HepG2 (cell line): ENCODE data around the gene TCN2. TPM values are rescaled to one million over a fixed set of nuclear protein-coding genes. Genes with fewer than 3 reads are reported as not detected.
"Not testable (repeated sequence)": the region's sequence is repeated elsewhere in the genome, so short reads cannot be mapped to it uniquely, and the experiment has no call there.

Source experiments
- ATAC-seq: fragments of 200-7000 bp; cut with Tn5 transposase; 3 replicates; pipeline ENCODE4 v1.9.1; 2020; ENCODE audit warnings: mild to moderate bottlenecking, moderate library complexity
- BruUV-seq: library from RNA; stranded (reverse); fragments of 400-500 nt; replicated peaks from 2 replicates; lab custom pipeline; 2021; lab: Mats Ljungman, UMichigan
- CTCF ChIA-PET: fragments of 300-600 bp; formaldehyde crosslinking; extraction: SDS; loops from one replicate; lab custom pipeline; 2021; ENCODE audit warnings: low total read pairs, inconsistent platforms, low intra/inter-chr PET ratio; lab: Yijun Ruan, JAX
- POLR2A ChIA-PET: fragments of 350-600 bp; sonication (Branson Sonifier 250); formaldehyde crosslinking; loops from one replicate; lab custom pipeline; 2020; ENCODE audit warnings: antibody characterized with exemption, inconsistent platforms; lab: Yijun Ruan, JAX
- DNase-seq: peaks from one replicate; pipeline ENCODE4 v3.0.0-alpha.2; 2015; ENCODE audit warnings: low spot score
- FAIRE-seq: peaks from 3 replicates; lab custom pipeline; 2011; peaks lifted over from hg19 to GRCh38; lab: Jason Lieb, UNC
- H2AFZ ChIP-seq: one replicate; pipeline ENCODE4 v1.6.1; 2011; ENCODE audit warnings: low read length, inconsistent platforms
- H3K27ac ChIP-seq: fragments of 300-600 bp; 3 replicates; pipeline ENCODE4 v1.8.0; 2011; ENCODE audit warnings: mixed run types, mild to moderate bottlenecking, mixed read lengths, low read length, inconsistent platforms; ENCODE audit not compliant: insufficient read depth; ENCODE audit errors: extremely low read length
- H3K27me3 ChIP-seq, 2 experiments: fragments of 200-600 bp in 1 of 2; 2 replicates in 1 of 2; 3 replicates in 1 of 2; pipeline versions ENCODE4 v1.6.0 to v1.8.0; 2011; ENCODE audit warnings: low read length in 2 of 2, mild to moderate bottlenecking in 2 of 2, moderate library complexity in 2 of 2, inconsistent platforms in 1 of 2; ENCODE audit not compliant: insufficient read depth in 2 of 2, control insufficient read depth in 1 of 2
- H3K36me3 ChIP-seq, 2 experiments: fragments of 200-600 bp in 1 of 2; replicated peaks in 1 of 2; 2 replicates in 1 of 2; 3 replicates in 1 of 2; pipeline versions ENCODE4 v1.5.1 to v1.8.0; 2011; ENCODE audit warnings: low read length in 2 of 2, inconsistent platforms in 1 of 2; ENCODE audit not compliant: insufficient read depth in 2 of 2, control insufficient read depth in 1 of 2
- H3K4me1 ChIP-seq: 2 replicates; pipeline ENCODE4 v1.5.1; 2012; ENCODE audit warnings: low read length, inconsistent platforms; ENCODE audit not compliant: insufficient read depth
- H3K4me2 ChIP-seq: 2 replicates; pipeline ENCODE4 v1.6.0; 2011; ENCODE audit warnings: low read depth, low read length, inconsistent platforms
- H3K4me3 ChIP-seq, 3 experiments: fragments of 200-600 bp in 1 of 3; sonication (generic), shearing (Covaris generic) in 1 of 3; replicated peaks in 1 of 3; 2 replicates each; pipeline ENCODE4 v1.5.1; 2011 to 2016; ENCODE audit warnings: low read length in 3 of 3, inconsistent platforms in 2 of 3, low read depth in 2 of 3, mild to moderate bottlenecking in 2 of 3, control low read depth in 1 of 3, mixed read lengths in 1 of 3; ENCODE audit not compliant: insufficient read depth in 1 of 3
- H3K79me2 ChIP-seq: one replicate; pipeline ENCODE4 v1.6.1; 2011; ENCODE audit warnings: low read length, inconsistent platforms; ENCODE audit not compliant: insufficient read depth
- H3K9ac ChIP-seq: 2 replicates; pipeline ENCODE4 v1.6.0; 2011; ENCODE audit warnings: mild to moderate bottlenecking, low read depth, low read length, inconsistent platforms; ENCODE audit not compliant: insufficient read depth
- H3K9me3 ChIP-seq: 2 replicates; pipeline ENCODE4 v1.5.1; 2012; ENCODE audit warnings: mild to moderate bottlenecking, low read length
- H4K20me1 ChIP-seq: 2 replicates; pipeline ENCODE4 v1.6.0; 2011; ENCODE audit warnings: inconsistent platforms, mild to moderate bottlenecking, low read length, moderate library complexity; ENCODE audit not compliant: insufficient read depth
- FOXJ3 ChIP-seq: sonication (generic); formaldehyde crosslinking; IDR thresholded peaks from 2 replicates; pipeline ENCODE4 v1.4.0; 2020; ENCODE audit warnings: missing genetic modification reagents, mild to moderate bottlenecking, borderline replicate concordance
- GABPB1 ChIP-seq: IDR thresholded peaks from 2 replicates; pipeline ENCODE4 v1.6.1; 2016; ENCODE audit warnings: mild to moderate bottlenecking, missing genetic modification reagents, moderate library complexity, missing compliant biosample characterization
- GMEB2 ChIP-seq: IDR thresholded peaks from 2 replicates; pipeline ENCODE4 v1.6.1; 2016; ENCODE audit warnings: missing biosample characterization, missing genetic modification reagents, low read depth
- HMG20A ChIP-seq: IDR thresholded peaks from 2 replicates; pipeline ENCODE4 v1.6.1; 2016; ENCODE audit warnings: borderline replicate concordance
- HOXA5 ChIP-seq: sonication (generic); formaldehyde crosslinking; IDR thresholded peaks from 2 replicates; pipeline ENCODE4 v1.4.0; 2020; ENCODE audit warnings: missing genetic modification reagents
- IRF9 ChIP-seq: sonication (generic); formaldehyde crosslinking; IDR thresholded peaks from 2 replicates; pipeline ENCODE4 v1.8.0; 2022; ENCODE audit warnings: missing genetic modification reagents, mild to moderate bottlenecking, borderline replicate concordance
- KLF16 ChIP-seq, 2 experiments: sonication (generic) in 1 of 2; formaldehyde crosslinking in 1 of 2; IDR thresholded peaks; 2 replicates each; pipeline versions ENCODE4 v1.6.1 to v1.8.0; 2016 to 2023; ENCODE audit warnings: missing genetic modification reagents in 2 of 2, missing compliant biosample characterization in 1 of 2
- MAFK ChIP-seq, 2 experiments: IDR thresholded peaks in 1 of 2; conservative IDR thresholded peaks in 1 of 2; 2 replicates each; pipeline ENCODE4 v1.6.1; 2011; ENCODE audit warnings: improper control_type of control experiment in 2 of 2, low read length in 2 of 2
- MXD3 ChIP-seq: IDR thresholded peaks from 2 replicates; pipeline ENCODE4 v1.6.1; 2016; ENCODE audit warnings: mild to moderate bottlenecking, missing biosample characterization, missing genetic modification reagents
- PHF21A ChIP-seq: sonication (generic); formaldehyde crosslinking; IDR thresholded peaks from 2 replicates; pipeline ENCODE4 v1.5.0; 2020; ENCODE audit warnings: mild to moderate bottlenecking, missing genetic modification reagents
- SATB2 ChIP-seq: sonication (generic); formaldehyde crosslinking; IDR thresholded peaks from 2 replicates; pipeline ENCODE4 v1.5.0; 2020; ENCODE audit warnings: missing genetic modification reagents
- SMARCE1 ChIP-seq: fragments of 450-650 bp; IDR thresholded peaks from 2 replicates; pipeline ENCODE4 v1.6.1; 2017; ENCODE audit warnings: borderline replicate concordance
- SPEN ChIP-seq: sonication (generic); formaldehyde crosslinking; IDR thresholded peaks from 2 replicates; pipeline ENCODE4 v1.5.1; 2020; ENCODE audit warnings: low read depth, mild to moderate bottlenecking, missing genetic modification reagents
- STAT5B ChIP-seq: sonication (generic); formaldehyde crosslinking; IDR thresholded peaks from 2 replicates; pipeline ENCODE4 v1.4.0; 2020; ENCODE audit warnings: missing genetic modification reagents
- TBX2 ChIP-seq: sonication (generic); formaldehyde crosslinking; IDR thresholded peaks from 2 replicates; pipeline ENCODE4 v1.5.0; 2020; ENCODE audit warnings: missing genetic modification reagents, mild to moderate bottlenecking, borderline replicate concordance
- ZNF160 ChIP-seq: sonication (generic); formaldehyde crosslinking; IDR thresholded peaks from 2 replicates; pipeline ENCODE4 v1.8.0; 2022; ENCODE audit warnings: mild to moderate bottlenecking, inconsistent platforms, missing genetic modification reagents
- WGBS: methylation state at CpG from one replicate; pipeline ENCODE4 v1.1.6; 2017; ENCODE audit warnings: low lambda C conversion rate; 5-methylcytosine and 5-hydroxymethylcytosine counted together
- in situ Hi-C: cut with HindIII; loops from 2 replicates; pipeline ENCODE4 v1.10.0; 2017; ENCODE audit warnings: low pct_unique_long_range_greater_than_20kb; ENCODE audit not compliant: extremely low pct_ligation_motif_present
- intact Hi-C: fragments of 100-400 bp; cut with micrococcal nuclease; formaldehyde crosslinking; loops from one replicate; pipeline ENCODE4 v1.10.0; 2022; ENCODE audit not compliant: unreplicated experiment
- polyA plus RNA-seq, 8 experiments: library from polyadenylated mRNA; depleted of rRNA in 3 of 8; stranded (reverse) in 7 of 8; unstranded in 1 of 8; fragments of >200 nt; fragmentation: Illumina TruSeq in 4 of 8; extraction: Trizol in 4 of 8; gene quantifications; 2 replicates each; pipeline versions ENCODE4 v1.2.1 to v1.2.3, GENCODE V29; 2011 to 2016; ENCODE audit warnings: low read depth in 4 of 8, missing spikeins in 1 of 8, mixed read lengths in 1 of 8; ENCODE audit not compliant: insufficient read depth in 1 of 8
- total RNA-seq, 5 experiments: library from RNA; depleted of rRNA; stranded (reverse); fragments of >200 nt; fragmentation: Illumina TruSeq; extraction: Trizol; gene quantifications; 2 replicates each; pipeline ENCODE4 v1.2.3, GENCODE V29; 2016; ENCODE audit warnings: low read depth in 1 of 5

TCN2 gene
- total and polyA plus RNA-seq, 2 of the 13 experiments (the other 11 are each of a cell fraction or from before 2014, with no cell fraction given): 0.29 to 0.31 TPM

GRCh38 chr22:30591588-30592359, 15.2 kb upstream of the TCN2 start, which contains the start of gene PES1 (continued):
- TF ChIP-seq MXD3 (CRISPR knock-in tag) (peak; percentile 74; the same call in 1 of the 2 replicates), SMARCE1 (no peak), STAT5B (CRISPR knock-in tag) (no peak), MAFK (conservative IDR thresholded peaks at IDR 0.05 in 1 of 2, IDR thresholded peaks at IDR 0.05 in 1 of 2; ENCODE audit: low read length in 2 of 2) (no peak), TBX2 (CRISPR knock-in tag) (peak; percentile 69), IRF9 (CRISPR knock-in tag) (peak; percentile 75; the same call in 1 of the 2 replicates), FOXJ3 (peak; percentile 48; the same call in 1 of the 2 replicates), SPEN (CRISPR knock-in tag) (peak; percentile 82), SATB2 (CRISPR knock-in tag) (no peak), HMG20A (CRISPR knock-in tag) (no peak), KLF16 (CRISPR knock-in tag; IDR thresholded peaks at IDR 0.05) (0 out of 4 replicates have a peak, but pooled peaks of 1 of the 2 experiments have one; percentile 49), ZNF160 (CRISPR knock-in tag) (no peak), GABPB1 (CRISPR knock-in tag) (peak; percentile 91), HOXA5 (CRISPR knock-in tag) (no peak), GMEB2 (CRISPR knock-in tag) (peak; percentile 35; the same call in 1 of the 2 replicates), PHF21A (no peak)

- Histone ChIP-seq H3K79me2 (peaks cover 27% of the 10 kb centered on the region), H3K4me3 (peak overlapping the region in 1 of 3 experiments; percentile 84; a peak in 1 of 6 replicates), H3K4me2 (peak overlapping the region; percentile 85), H3K36me3 (peaks cover 17 to 21% of the 10 kb centered on the region in 2 experiments), H3K4me1 (peaks cover 26% of the 10 kb centered on the region)
- BruUV-seq, H3K27me3 ChIP-seq, DNase-seq, CTCF ChIA-PET, H4K20me1 ChIP-seq, H3K9ac ChIP-seq, in situ Hi-C loops, FAIRE-seq, intact Hi-C loops, H3K27ac ChIP-seq, H3K9me3 ChIP-seq, ATAC-seq, H2AFZ ChIP-seq: not testable (repeated sequence)
- POLR2A ChIA-PET: interaction anchor here (1.2 to 1.7 kb wide), 5 partner anchors 14 to 169 kb away, joined by 4 to 10 read pairs (median 5); partner anchors contain the start of genes GAL3ST1 and TCN2
- WGBS: 26% methylated on average over 18 of the region's 18 CpGs
Observed at GRCh38 chr22:30592360-30592713, 14.6 kb upstream of the TCN2 start.
